Mucosa of descending colon (tissue), 3 donors: ENCODE measurements around the gene KDM3B. TPM values are rescaled to one million over a fixed set of nuclear protein-coding genes. Genes with fewer than 3 reads are reported as not detected.

Source experiments
- ATAC-seq: fragments of 200-7000 bp; cut with Tn5 transposase; one replicate; pipeline ENCODE4 v1.9.1; 2020; ENCODE audit warnings: mild to moderate bottlenecking, moderate library complexity
- DNase-seq, 3 donors: peaks; one replicate each; pipeline ENCODE4 v3.0.0-alpha.2; 2020
- H3K36me3 ChIP-seq: fragments of 200-600 bp; one replicate; pipeline ENCODE4 v1.8.0; 2021; ENCODE audit warnings: low read depth, mild to moderate bottlenecking
- H3K4me1 ChIP-seq: fragments of 200-600 bp; one replicate; pipeline ENCODE4 v1.8.0; 2021; ENCODE audit warnings: low read depth, mild to moderate bottlenecking
- H3K4me3 ChIP-seq: fragments of 200-600 bp; one replicate; pipeline ENCODE4 v1.8.0; 2021; ENCODE audit warnings: mild to moderate bottlenecking
- H3K9me3 ChIP-seq: fragments of 200-600 bp; one replicate; pipeline ENCODE4 v1.8.0; 2021; ENCODE audit warnings: mild to moderate bottlenecking
- CTCF ChIP-seq: fragments of 200-600 bp; IDR thresholded peaks from one replicate; pipeline ENCODE4 v1.8.0; 2022; ENCODE audit warnings: antibody characterized with exemption, mild to moderate bottlenecking
- intact Hi-C, 2 donors: fragments of 100-400 bp; cut with DNase I in 1 of 2; cut with micrococcal nuclease in 1 of 2; formaldehyde crosslinking; loops; one replicate each; pipeline versions ENCODE4 v1.11.0 to v1.11.1; 2022; cut with DNase I, micrococcal nuclease
- total RNA-seq, 3 donors: library from RNA; stranded (reverse); fragmentation: NEBNext Ultra II Directional in 2 of 3; extraction: Animal tissue kit (Norgen Biotek cat#: 25700) in 2 of 3; gene quantifications; one replicate each; pipeline versions ENCODE4 v1.2.1 to v1.2.4, GENCODE V29; 2021 to 2023
- donor health status: DM: no; HTN: no; CAD: no; lungs with moderate emphysema.
- donor health status: DM: no; HTN: no; CAD: no.
- donor health status: DM: no; HTN: yes; CAD: no.

KDM3B gene
- total RNA-seq, 3 donors from 2014 or later, result 56.6 to 84.3 (median 71.7) TPM

GRCh38 chr5:138351056-138351455, 1.4 kb upstream of the KDM3B start:
- Histone ChIP-seq H3K9me3 (no peaks in the 10 kb centered on the region), H3K36me3 (no peaks in the 10 kb centered on the region), H3K4me3 (no peak overlapping the region), H3K4me1 (peaks cover 17% of the 10 kb centered on the region)
- DNase-seq (no peak), ATAC-seq (no peak)
- intact Hi-C loops, result no loop called here
- TF ChIP-seq CTCF, result no peak

- H3K4me1 ChIP-seq, result peaks cover 18% of the 10 kb centered on the region
- no peak overlapping the region for H3K4me3 ChIP-seq
- no peak for TF ChIP-seq CTCF
- no peak for DNase-seq
- intact Hi-C loops, result no loop called here
- no peak for ATAC-seq
- H3K36me3 ChIP-seq, result no peaks in the 10 kb centered on the region
- no peaks in the 10 kb centered on the region for H3K9me3 ChIP-seq
Observed at GRCh38 chr5:138351517-138351916, 968 bp upstream of the KDM3B start.

GRCh38 chr5:138352722-138353559, 456 bp downstream of the KDM3B start:
- no peak for TF ChIP-seq CTCF
- Histone ChIP-seq H3K36me3 (no peaks in the 10 kb centered on the region), H3K9me3 (no peaks in the 10 kb centered on the region), H3K4me1 (peaks cover 18% of the 10 kb centered on the region), H3K4me3 (peak overlapping the region; percentile 96)
- DNase-seq (peak; percentile 71 to 84 (median 81)), ATAC-seq (peak; percentile 72)
- intact Hi-C loops, result no loop called here

GRCh38 chr5:138353560-138354080, 1.1 kb downstream of the KDM3B start:
- intact Hi-C loops, result no loop called here
- DNase-seq (no peak), ATAC-seq (no peak)

GRCh38 chr5:138354387-138354786, 1.9 kb downstream of the KDM3B start:
- Histone ChIP-seq H3K36me3 (no peaks in the 10 kb centered on the region), H3K4me1 (peaks cover 18% of the 10 kb centered on the region), H3K4me3 (no peak overlapping the region), H3K9me3 (no peaks in the 10 kb centered on the region)
- no peak for TF ChIP-seq CTCF
- DNase-seq, result no peak
- intact Hi-C loops, result no loop called here
- no peak for ATAC-seq

More at GRCh38 chr5:138353560-138354080, 1.1 kb downstream of the KDM3B start:
- Histone ChIP-seq H3K4me1 (peaks cover 18% of the 10 kb centered on the region), H3K4me3 (peak overlapping the region; percentile 96), H3K36me3 (no peaks in the 10 kb centered on the region), H3K9me3 (no peaks in the 10 kb centered on the region)
- TF ChIP-seq CTCF, result no peak
